Spleen (tissue), 7 donors: Measurements from ENCODE around the gene DMBT1.

Source experiments
- POLR2A ChIP-seq, 3 donors: fragments of 450-650 bp; IDR thresholded peaks; one replicate each; pipeline ENCODE4 v1.5.1; 2017; ENCODE audit warnings: antibody characterized with exemption in 3 of 3, mild to moderate bottlenecking in 1 of 3
- POLR2AphosphoS5 ChIP-seq, 3 donors: sonication (generic); formaldehyde crosslinking; IDR thresholded peaks; one replicate each; pipeline ENCODE4 v1.5.1; 2017; ENCODE audit warnings: antibody characterized with exemption in 3 of 3
- TF ChIP-seq, protein P1 (sequence below), 11 experiments: fragments of 200-600 bp in 7 of 11; fragments of 450-650 bp in 4 of 11; sonication (generic) in 4 of 11; IDR thresholded peaks in 8 of 11; conservative IDR thresholded peaks in 3 of 11; 1 replicate in 7 of 11; 2 replicates in 4 of 11; pipeline versions ENCODE4 v1.4.0 to v1.8.0; 2016 to 2021; ENCODE audit warnings: antibody characterized with exemption in 11 of 11, inconsistent platforms in 4 of 11, mild to moderate bottlenecking in 1 of 11
- donor health status: DM: no; HTN: no; CAD: no; lungs with moderate emphysema.
- donor health status: DM: no; HTN: no; CAD: no.
- donor health status: DM: no; HTN: no; CAD: no.

DNA sequence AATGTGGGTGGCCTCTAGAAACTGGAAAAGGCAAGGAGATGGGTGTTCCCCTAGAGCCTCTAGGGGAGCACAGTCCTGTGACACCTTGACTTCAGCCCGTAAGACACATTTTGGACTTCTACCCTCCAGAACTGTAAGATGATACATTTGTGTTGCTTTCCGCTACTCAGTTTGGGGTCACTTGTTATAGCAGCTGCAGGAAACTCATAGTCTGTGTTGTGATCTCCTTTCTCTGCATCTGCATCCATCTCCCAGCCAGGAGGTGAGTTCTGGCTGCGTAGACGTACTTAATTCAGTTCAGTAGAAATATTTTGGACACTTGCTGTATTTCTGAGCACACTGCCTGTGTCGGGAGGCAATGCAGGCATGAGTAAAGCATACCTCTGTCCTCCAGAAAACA lies 29.3 kb upstream of the DMBT1 start:
- TF ChIP-seq POLR2A (IDR thresholded peaks at IDR 0.05) = no peak
- TF ChIP-seq, protein P1, sequence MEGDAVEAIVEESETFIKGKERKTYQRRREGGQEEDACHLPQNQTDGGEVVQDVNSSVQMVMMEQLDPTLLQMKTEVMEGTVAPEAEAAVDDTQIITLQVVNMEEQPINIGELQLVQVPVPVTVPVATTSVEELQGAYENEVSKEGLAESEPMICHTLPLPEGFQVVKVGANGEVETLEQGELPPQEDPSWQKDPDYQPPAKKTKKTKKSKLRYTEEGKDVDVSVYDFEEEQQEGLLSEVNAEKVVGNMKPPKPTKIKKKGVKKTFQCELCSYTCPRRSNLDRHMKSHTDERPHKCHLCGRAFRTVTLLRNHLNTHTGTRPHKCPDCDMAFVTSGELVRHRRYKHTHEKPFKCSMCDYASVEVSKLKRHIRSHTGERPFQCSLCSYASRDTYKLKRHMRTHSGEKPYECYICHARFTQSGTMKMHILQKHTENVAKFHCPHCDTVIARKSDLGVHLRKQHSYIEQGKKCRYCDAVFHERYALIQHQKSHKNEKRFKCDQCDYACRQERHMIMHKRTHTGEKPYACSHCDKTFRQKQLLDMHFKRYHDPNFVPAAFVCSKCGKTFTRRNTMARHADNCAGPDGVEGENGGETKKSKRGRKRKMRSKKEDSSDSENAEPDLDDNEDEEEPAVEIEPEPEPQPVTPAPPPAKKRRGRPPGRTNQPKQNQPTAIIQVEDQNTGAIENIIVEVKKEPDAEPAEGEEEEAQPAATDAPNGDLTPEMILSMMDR (IDR thresholded peaks at IDR 0.05 in 8 of 11, conservative IDR thresholded peaks at IDR 0.05 in 3 of 11) = no peak
- no peak for TF ChIP-seq POLR2AphosphoS5 (IDR thresholded peaks at IDR 0.05)
